ENCODE results near the gene MTLN. TPM values are rescaled to one million over a fixed set of nuclear protein-coding genes. Genes with fewer than 3 reads are reported as not detected.

Gene MTLN
- polyA plus RNA-seq, 1 experiment: 6.0 TPM

DNA sequence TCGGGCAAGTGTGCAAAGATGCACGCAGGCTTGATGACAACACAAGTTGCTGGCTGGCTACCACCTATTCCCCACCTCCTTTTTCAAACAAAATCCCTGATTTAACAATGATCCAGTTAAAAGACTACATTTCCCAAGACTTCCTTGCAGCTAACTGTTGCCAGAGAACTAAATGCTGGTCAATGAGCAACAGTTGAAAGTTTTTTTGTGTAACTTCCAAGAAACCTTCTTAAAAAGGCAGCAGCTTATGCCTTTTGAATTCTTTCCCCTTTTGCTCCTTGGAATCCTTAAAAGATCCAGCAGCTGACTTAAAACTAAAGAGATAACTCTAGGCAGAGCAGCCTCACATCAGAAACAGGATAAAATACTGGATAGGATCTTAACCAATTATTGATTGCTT lies 46.1 kb downstream of the MTLN start:
- no peaks in the 10 kb centered on the region for H3K27me3 ChIP-seq (ENCODE audit: control insufficient read depth, insufficient read depth, low read length)
- H3K4me3 ChIP-seq (ENCODE audit: low read depth, low read length): no peak overlapping the region
- no peak for DNase-seq (ENCODE audit: low read depth, low spot score)
- POLR2A ChIA-PET: no interaction called here
- no peaks in the 10 kb centered on the region for H3K9me3 ChIP-seq (ENCODE audit: control insufficient read depth, insufficient read depth, low read length)
- no peak overlapping the region for H3K27ac ChIP-seq (ENCODE audit: low read depth, low read length)
- CTCF ChIA-PET: interaction anchor here (2.5 kb wide), 1 partner anchor 9 kb away, joined by 20 read pairs; no protein-coding TSS in a partner anchor
- TF ChIP-seq CTCF (IDR thresholded peaks at IDR 0.05; ENCODE audit: low read depth, low read length): no peak

Other genes starting within 250 kb of the MTLN start
- gene MALL, start 96.7 kb downstream of the MTLN start, polyA plus RNA-seq (2011; rRNA removed): 0.48 and 0.63 TPM in 2 replicates
- 3.7 and 5.4 TPM in 2 replicates for gene NPHP1, start 7.5 kb downstream of the MTLN start, polyA plus RNA-seq (2011; rRNA removed)